ENCODE measurements around the gene PTEN.
"Not testable (repeated sequence)": the region's sequence is repeated elsewhere in the genome, so short reads cannot be mapped to it uniquely, and the experiment has no call there.

DNA sequence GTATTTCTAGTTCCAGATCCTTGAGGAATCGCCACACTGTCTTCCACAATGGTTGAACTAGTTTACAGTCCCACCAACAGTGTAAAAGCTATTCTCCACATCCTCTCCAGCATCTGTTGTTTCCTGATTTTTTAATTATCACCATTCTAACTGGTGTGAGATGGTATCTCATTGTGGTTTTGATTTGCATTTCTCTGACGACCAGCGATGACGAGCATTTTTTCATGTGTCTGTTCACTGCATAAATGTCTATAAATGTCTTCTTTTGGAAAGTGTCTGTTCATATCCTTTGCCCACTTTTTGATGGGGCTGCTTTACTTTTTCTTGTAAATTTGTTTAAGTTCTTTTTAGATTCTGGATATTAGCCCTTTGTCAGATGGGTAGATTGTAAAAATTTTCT lies 7.8 kb upstream of the PTEN start:
- TF ChIP-seq POLR2A (IDR thresholded peaks at IDR 0.05): not testable (repeated sequence)
- TF ChIP-seq, protein P1, sequence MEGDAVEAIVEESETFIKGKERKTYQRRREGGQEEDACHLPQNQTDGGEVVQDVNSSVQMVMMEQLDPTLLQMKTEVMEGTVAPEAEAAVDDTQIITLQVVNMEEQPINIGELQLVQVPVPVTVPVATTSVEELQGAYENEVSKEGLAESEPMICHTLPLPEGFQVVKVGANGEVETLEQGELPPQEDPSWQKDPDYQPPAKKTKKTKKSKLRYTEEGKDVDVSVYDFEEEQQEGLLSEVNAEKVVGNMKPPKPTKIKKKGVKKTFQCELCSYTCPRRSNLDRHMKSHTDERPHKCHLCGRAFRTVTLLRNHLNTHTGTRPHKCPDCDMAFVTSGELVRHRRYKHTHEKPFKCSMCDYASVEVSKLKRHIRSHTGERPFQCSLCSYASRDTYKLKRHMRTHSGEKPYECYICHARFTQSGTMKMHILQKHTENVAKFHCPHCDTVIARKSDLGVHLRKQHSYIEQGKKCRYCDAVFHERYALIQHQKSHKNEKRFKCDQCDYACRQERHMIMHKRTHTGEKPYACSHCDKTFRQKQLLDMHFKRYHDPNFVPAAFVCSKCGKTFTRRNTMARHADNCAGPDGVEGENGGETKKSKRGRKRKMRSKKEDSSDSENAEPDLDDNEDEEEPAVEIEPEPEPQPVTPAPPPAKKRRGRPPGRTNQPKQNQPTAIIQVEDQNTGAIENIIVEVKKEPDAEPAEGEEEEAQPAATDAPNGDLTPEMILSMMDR (IDR thresholded peaks at IDR 0.05): not testable (repeated sequence)

Measured in heart left ventricle (tissue), 13 donors.